Chondrocyte (in vitro differentiated cells): ENCODE measurements around the gene FGG. TPM values are rescaled to one million over a fixed set of nuclear protein-coding genes. Genes with fewer than 3 reads are reported as not detected.

Source experiments
- DNase-seq: peaks from one replicate; pipeline ENCODE4 v3.0.0; 2021; ENCODE audit warnings: mixed read lengths, low spot score
- H3K27ac Mint-ChIP-seq: one replicate; pipeline ENCODE4 v1.8.0; 2021; ENCODE audit warnings: mild to moderate bottlenecking, moderate library complexity, mixed read lengths; ENCODE audit not compliant: unreplicated experiment
- H3K27me3 Mint-ChIP-seq: 2 replicates; pipeline ENCODE4 v1.8.0; 2021; ENCODE audit warnings: low read depth, mixed read lengths
- H3K36me3 Mint-ChIP-seq: 2 replicates; pipeline ENCODE4 v1.8.0; 2021; ENCODE audit warnings: low read depth, mixed read lengths
- H3K4me1 Mint-ChIP-seq: 2 replicates; pipeline ENCODE4 v1.8.0; 2021; ENCODE audit warnings: low read depth, mild to moderate bottlenecking, mixed read lengths
- H3K4me3 Mint-ChIP-seq: one replicate; pipeline ENCODE4 v1.8.0; 2021; ENCODE audit warnings: mild to moderate bottlenecking, moderate library complexity, mixed read lengths; ENCODE audit not compliant: unreplicated experiment
- H3K9me3 Mint-ChIP-seq: 2 replicates; pipeline ENCODE4 v1.8.0; 2021; ENCODE audit warnings: low read depth, mixed read lengths
- total RNA-seq: library from RNA; stranded (reverse); gene quantifications from 3 replicates; pipeline ENCODE4 v1.2.1, GENCODE V29; 2021
- TF ChIP-seq, protein P1 (sequence below): fragments of 200-600 bp; sonication (generic); IDR thresholded peaks from 2 replicates; pipeline ENCODE4 v1.5.0; 2021; ENCODE audit warnings: antibody characterized with exemption, mild to moderate bottlenecking, moderate library complexity

Gene FGG
- total RNA-seq, 1 donor from 2014 or later, result not detected

- Mint-ChIP-seq H3K9me3 (no peaks in the 10 kb centered on the region), H3K27me3 (peaks cover 50% of the 10 kb centered on the region), H3K36me3 (no peaks in the 10 kb centered on the region), H3K4me3 (no peak overlapping the region), H3K4me1 (no peaks in the 10 kb centered on the region), H3K27ac (no peak overlapping the region)
- TF ChIP-seq, protein P1, sequence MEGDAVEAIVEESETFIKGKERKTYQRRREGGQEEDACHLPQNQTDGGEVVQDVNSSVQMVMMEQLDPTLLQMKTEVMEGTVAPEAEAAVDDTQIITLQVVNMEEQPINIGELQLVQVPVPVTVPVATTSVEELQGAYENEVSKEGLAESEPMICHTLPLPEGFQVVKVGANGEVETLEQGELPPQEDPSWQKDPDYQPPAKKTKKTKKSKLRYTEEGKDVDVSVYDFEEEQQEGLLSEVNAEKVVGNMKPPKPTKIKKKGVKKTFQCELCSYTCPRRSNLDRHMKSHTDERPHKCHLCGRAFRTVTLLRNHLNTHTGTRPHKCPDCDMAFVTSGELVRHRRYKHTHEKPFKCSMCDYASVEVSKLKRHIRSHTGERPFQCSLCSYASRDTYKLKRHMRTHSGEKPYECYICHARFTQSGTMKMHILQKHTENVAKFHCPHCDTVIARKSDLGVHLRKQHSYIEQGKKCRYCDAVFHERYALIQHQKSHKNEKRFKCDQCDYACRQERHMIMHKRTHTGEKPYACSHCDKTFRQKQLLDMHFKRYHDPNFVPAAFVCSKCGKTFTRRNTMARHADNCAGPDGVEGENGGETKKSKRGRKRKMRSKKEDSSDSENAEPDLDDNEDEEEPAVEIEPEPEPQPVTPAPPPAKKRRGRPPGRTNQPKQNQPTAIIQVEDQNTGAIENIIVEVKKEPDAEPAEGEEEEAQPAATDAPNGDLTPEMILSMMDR, result no peak
- DNase-seq, result no peak
These were observed 5.4 kb downstream of the FGG start for GRCh38 chr4:154606728-154607723.

DNA sequence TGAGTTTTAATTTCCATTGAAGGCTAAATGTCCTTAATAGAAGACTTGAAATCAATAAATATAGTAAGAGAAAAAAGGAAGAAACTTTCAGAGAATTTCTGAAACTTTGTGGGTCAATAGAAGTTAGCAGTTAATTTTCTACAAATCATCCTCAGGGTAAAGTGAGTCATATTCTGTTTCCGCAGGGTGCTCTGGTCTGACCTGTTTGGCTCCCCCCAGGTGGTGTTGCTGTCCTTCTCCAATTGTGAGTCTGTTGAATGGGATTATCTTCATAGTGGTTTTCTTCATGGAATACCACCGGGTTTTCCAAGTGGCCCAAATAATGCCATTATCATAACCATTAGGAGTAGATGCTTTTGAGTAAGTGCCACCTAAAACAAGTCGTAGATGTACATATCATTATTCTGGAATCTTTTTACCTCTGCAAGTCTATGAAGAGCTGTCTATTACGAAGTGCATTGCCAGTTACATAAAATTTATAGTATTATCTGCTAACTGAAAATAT lies 7.7 kb downstream of the FGG start:
- TF ChIP-seq, protein P1, result no peak
- Mint-ChIP-seq H3K4me3 (no peak overlapping the region), H3K27me3 (peaks cover 51% of the 10 kb centered on the region), H3K4me1 (no peaks in the 10 kb centered on the region), H3K9me3 (no peaks in the 10 kb centered on the region), H3K27ac (no peak overlapping the region), H3K36me3 (no peaks in the 10 kb centered on the region)
- DNase-seq, result no peak

DNA sequence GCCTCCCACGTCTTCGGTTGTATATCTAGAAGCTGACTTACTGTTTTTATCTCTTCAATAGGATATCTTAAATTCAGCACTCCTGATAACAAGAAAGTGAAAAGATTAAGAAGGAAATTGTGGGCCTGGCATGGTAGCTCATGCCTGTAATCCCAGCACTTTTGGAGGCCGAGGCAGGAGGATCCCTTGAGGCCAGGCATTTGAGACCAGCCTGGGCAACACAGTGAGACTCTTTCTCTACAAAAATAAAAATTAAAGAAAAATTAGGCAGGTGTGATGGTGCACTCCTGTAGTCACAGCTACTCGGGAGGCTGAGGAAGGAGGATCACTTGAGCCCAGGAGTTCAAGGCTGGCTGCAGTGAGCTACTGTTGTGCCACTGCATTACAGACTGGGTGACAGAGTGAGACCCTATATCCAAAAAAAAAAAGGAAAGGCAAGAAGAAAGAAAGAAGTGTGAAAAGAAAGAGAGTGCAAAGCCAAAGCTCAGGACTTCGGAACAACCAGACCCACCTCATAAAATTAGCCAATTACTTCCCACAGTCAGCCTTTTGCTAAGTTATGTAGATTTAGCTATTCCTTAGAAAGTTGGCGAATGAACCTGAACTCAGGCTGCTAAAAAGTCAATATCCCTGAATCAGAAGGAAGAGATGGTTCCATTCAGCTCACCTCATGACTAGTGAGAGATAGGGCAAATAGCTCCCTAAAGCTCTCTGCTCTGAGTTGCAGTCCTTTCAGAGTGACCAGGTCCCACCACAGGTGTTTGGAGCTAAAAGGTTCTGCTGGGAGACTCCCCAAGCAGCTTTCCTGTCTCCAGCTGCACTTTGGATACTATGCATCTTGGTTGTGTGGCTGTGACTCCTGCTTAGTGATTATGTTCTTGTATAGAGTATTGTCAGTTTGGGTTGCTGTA lies 9.2 kb downstream of the FGG start:
- no peak for DNase-seq
- no peaks in the 10 kb centered on the region for H3K36me3 Mint-ChIP-seq
- no peaks in the 10 kb centered on the region for H3K9me3 Mint-ChIP-seq
- H3K27me3 Mint-ChIP-seq, result peaks cover 41% of the 10 kb centered on the region
- H3K4me3 Mint-ChIP-seq, result no peak overlapping the region
- H3K4me1 Mint-ChIP-seq, result no peaks in the 10 kb centered on the region
- TF ChIP-seq, protein P1, result no peak
- no peak overlapping the region for H3K27ac Mint-ChIP-seq

DNA sequence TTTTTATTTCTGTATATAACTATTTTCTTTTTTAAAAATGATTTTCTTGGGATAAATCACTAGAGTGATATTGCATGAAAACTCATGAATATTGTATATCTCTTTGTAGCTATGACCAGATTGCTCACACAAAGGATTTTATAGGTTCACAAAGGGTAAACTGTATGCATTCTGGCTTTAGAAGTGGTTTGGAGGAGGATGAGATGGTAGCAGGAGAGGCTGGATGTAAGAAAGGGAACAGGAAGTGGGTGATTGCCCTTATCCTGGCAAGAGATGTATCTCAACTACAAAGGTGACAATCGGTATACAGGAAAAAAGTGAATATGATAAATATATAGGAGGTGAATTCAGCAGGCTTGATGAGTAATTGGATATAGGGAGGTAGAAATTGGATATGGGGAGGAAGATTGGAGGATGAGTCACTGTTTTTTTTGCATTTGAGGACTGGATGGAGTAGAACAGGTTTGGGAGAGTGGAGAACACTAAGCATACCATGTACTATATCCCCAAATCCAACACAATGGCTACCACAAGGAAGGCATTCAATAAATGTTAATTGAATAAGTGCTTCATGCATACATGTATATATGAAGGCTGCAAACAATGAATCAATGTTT lies 9.9 kb downstream of the FGG start:
- Mint-ChIP-seq H3K27me3 (peaks cover 42% of the 10 kb centered on the region), H3K27ac (no peak overlapping the region), H3K4me3 (no peak overlapping the region), H3K4me1 (no peaks in the 10 kb centered on the region), H3K36me3 (no peaks in the 10 kb centered on the region), H3K9me3 (no peaks in the 10 kb centered on the region)
- TF ChIP-seq, protein P1, result no peak
- DNase-seq, result no peak
